ENCODE data around the gene WDR47.

The WDR47 gene

GRCh38 chr1:108983114-108983513 lies 58.8 kb downstream of the WDR47 start:
- H3K27ac ChIP-seq: no peak overlapping the region

GRCh38 chr1:108976658-108977057 lies 65.2 kb downstream of the WDR47 start:
- no peak for TF ChIP-seq CTCF (IDR thresholded peaks at IDR 0.05)
- no peak for TF ChIP-seq ZFX (IDR thresholded peaks at IDR 0.05; ENCODE audit: borderline replicate concordance)

More at GRCh38 chr1:108983114-108983513, 58.8 kb downstream of the WDR47 start:
- TF ChIP-seq CTCF (IDR thresholded peaks at IDR 0.05) (no peak), ZFX (IDR thresholded peaks at IDR 0.05; ENCODE audit: borderline replicate concordance) (no peak)

GRCh38 chr1:108972951-108973350 lies 69.0 kb downstream of the WDR47 start:
- TF ChIP-seq CTCF (IDR thresholded peaks at IDR 0.05): no peak
- no peak for TF ChIP-seq ZFX (IDR thresholded peaks at IDR 0.05; ENCODE audit: borderline replicate concordance)
- no peak overlapping the region for H3K27ac ChIP-seq

More at GRCh38 chr1:108976658-108977057, 65.2 kb downstream of the WDR47 start:
- H3K27ac ChIP-seq: no peak overlapping the region

GRCh38 chr1:108969346-108969745 lies 72.6 kb downstream of the WDR47 start:
- no peak overlapping the region for H3K27ac ChIP-seq
- TF ChIP-seq ZFX (IDR thresholded peaks at IDR 0.05; ENCODE audit: borderline replicate concordance) (no peak), CTCF (IDR thresholded peaks at IDR 0.05) (no peak)

- TF ChIP-seq ZFX (IDR thresholded peaks at IDR 0.05; ENCODE audit: borderline replicate concordance) (peak; percentile 76; the same call in 1 of the 2 replicates), CTCF (IDR thresholded peaks at IDR 0.05) (no peak)
- H3K27ac ChIP-seq: peak within 1 kb of the TSS; percentile 95
These were observed 78.7 kb downstream of the WDR47 start, which contains the start of gene CLCC1 for GRCh38 chr1:108963052-108963686. TSS of gene CLCC1 (minus strand) at chr1:108963484. CDS start at chr1:108950437, 13,047 bp downstream.

GRCh38 chr1:108962681-108963051 lies 79.2 kb downstream of the WDR47 start:
- TF ChIP-seq CTCF (IDR thresholded peaks at IDR 0.05): no peak
- no peak for TF ChIP-seq ZFX (IDR thresholded peaks at IDR 0.05; ENCODE audit: borderline replicate concordance)
- peak overlapping the region; percentile 95 for H3K27ac ChIP-seq

- no peak for TF ChIP-seq ZFX (IDR thresholded peaks at IDR 0.05; ENCODE audit: borderline replicate concordance)
- no peak for TF ChIP-seq CTCF (IDR thresholded peaks at IDR 0.05)
- peak overlapping the region; percentile 95 for H3K27ac ChIP-seq
These were observed 80.0 kb downstream of the WDR47 start for GRCh38 chr1:108961752-108962486.

Measured in 22Rv1 (cell line).